H9 (cell line): ENCODE data around the gene GLIPR1L1. TPM values are rescaled to one million over a fixed set of nuclear protein-coding genes. Genes with fewer than 3 reads are reported as not detected.

Source experiments
- DNase-seq: peaks from one replicate; pipeline ENCODE4 v3.0.0-alpha.2; 2017
- H2AFZ ChIP-seq: one replicate; pipeline ENCODE4 v1.6.1; 2013; ENCODE audit warnings: mild to moderate bottlenecking, low read length, control low read depth, moderate library complexity
- H2AK5ac ChIP-seq: 2 replicates; pipeline ENCODE4 v1.6.1; 2013; ENCODE audit warnings: low read length, control low read depth, mixed read lengths; ENCODE audit not compliant: insufficient read length
- H2BK120ac ChIP-seq: one replicate; pipeline ENCODE4 v1.6.1; 2013; ENCODE audit warnings: low read depth, mild to moderate bottlenecking, low read length, control low read depth, inconsistent platforms; ENCODE audit not compliant: poor library complexity, severe bottlenecking
- H2BK12ac ChIP-seq: 2 replicates; pipeline ENCODE4 v1.6.1; 2013; ENCODE audit warnings: low read length, control low read depth, mixed read lengths, low read depth; ENCODE audit not compliant: insufficient read length
- H2BK15ac ChIP-seq: 2 replicates; pipeline ENCODE4 v1.6.1; 2013; ENCODE audit warnings: low read depth, low read length, control low read depth
- H2BK20ac ChIP-seq: one replicate; pipeline ENCODE4 v1.6.1; 2013; ENCODE audit warnings: low read depth, mild to moderate bottlenecking, low read length, control low read depth, inconsistent platforms; ENCODE audit not compliant: poor library complexity, severe bottlenecking
- H2BK5ac ChIP-seq: 2 replicates; pipeline ENCODE4 v1.6.1; 2013; ENCODE audit warnings: low read length, control low read depth, mixed read lengths; ENCODE audit not compliant: insufficient read length
- H3K14ac ChIP-seq: 2 replicates; pipeline ENCODE4 v1.6.1; 2013; ENCODE audit warnings: low read length, control low read depth; ENCODE audit not compliant: insufficient read depth
- H3K18ac ChIP-seq: 2 replicates; pipeline ENCODE4 v1.6.1; 2013; ENCODE audit warnings: low read depth, mild to moderate bottlenecking, mixed read lengths, low read length, control low read depth; ENCODE audit not compliant: insufficient read length
- H3K23ac ChIP-seq: 2 replicates; pipeline ENCODE4 v1.6.1; 2013; ENCODE audit warnings: low read length, control low read depth, mixed read lengths, low read depth; ENCODE audit not compliant: insufficient read length
- H3K23me2 ChIP-seq: 2 replicates; pipeline ENCODE4 v1.6.1; 2013; ENCODE audit warnings: low read depth, mild to moderate bottlenecking, mixed read lengths, low read length, control low read depth; ENCODE audit not compliant: insufficient read length, poor library complexity, severe bottlenecking
- H3K27ac ChIP-seq: 2 replicates; pipeline ENCODE4 v1.5.1; 2013; ENCODE audit warnings: low read length, control low read depth, mixed read lengths, low read depth; ENCODE audit not compliant: insufficient read length
- H3K27me3 ChIP-seq: 2 replicates; pipeline ENCODE4 v1.6.1; 2013; ENCODE audit warnings: low read length, control low read depth, inconsistent platforms; ENCODE audit not compliant: insufficient read depth
- H3K4ac ChIP-seq: 2 replicates; pipeline ENCODE4 v1.6.1; 2013; ENCODE audit warnings: low read depth, mild to moderate bottlenecking, control low read depth, inconsistent platforms, low read length, moderate library complexity
- H3K4me1 ChIP-seq: 2 replicates; pipeline ENCODE4 v1.6.1; 2013; ENCODE audit warnings: low read length, control low read depth, inconsistent platforms; ENCODE audit not compliant: insufficient read depth
- H3K4me2 ChIP-seq: 2 replicates; pipeline ENCODE4 v1.6.1; 2013; ENCODE audit warnings: low read length, control low read depth, mixed read lengths; ENCODE audit not compliant: insufficient read length, insufficient read depth
- H3K56ac ChIP-seq: 2 replicates; pipeline ENCODE4 v1.6.1; 2013; ENCODE audit warnings: low read depth, mild to moderate bottlenecking, mixed read lengths, low read length, control low read depth; ENCODE audit not compliant: insufficient read length
- H3K79me1 ChIP-seq: 2 replicates; pipeline ENCODE4 v1.6.1; 2013; ENCODE audit warnings: low read depth, mild to moderate bottlenecking, moderate library complexity, low read length, control low read depth, inconsistent platforms; ENCODE audit not compliant: insufficient read depth, poor library complexity, severe bottlenecking
- H3K79me2 ChIP-seq: 2 replicates; pipeline ENCODE4 v1.6.1; 2013; ENCODE audit warnings: low read length, control low read depth, inconsistent platforms; ENCODE audit not compliant: insufficient read depth
- H3K9ac ChIP-seq: 2 replicates; pipeline ENCODE4 v1.6.1; 2013; ENCODE audit warnings: low read length, control low read depth, mixed read lengths; ENCODE audit not compliant: insufficient read length; ENCODE audit errors: extremely low read depth
- H3K9me3 ChIP-seq: one replicate; pipeline ENCODE4 v1.6.1; 2013; ENCODE audit warnings: low read depth, low read length, inconsistent platforms; ENCODE audit not compliant: control insufficient read depth
- H3T11ph ChIP-seq: one replicate; pipeline ENCODE4 v1.6.1; 2013; ENCODE audit warnings: mild to moderate bottlenecking, low read length, control low read depth, inconsistent platforms
- H4K20me1 ChIP-seq: one replicate; pipeline ENCODE4 v1.6.1; 2013; ENCODE audit not compliant: control insufficient read depth, insufficient read length, insufficient read depth
- H4K5ac ChIP-seq: 2 replicates; pipeline ENCODE4 v1.6.1; 2013; ENCODE audit warnings: low read depth, mild to moderate bottlenecking, mixed read lengths, low read length, control low read depth; ENCODE audit not compliant: insufficient read length
- H4K8ac ChIP-seq: replicated peaks from 2 replicates; pipeline ENCODE4 v1.6.1; 2013; ENCODE audit warnings: low read length, control low read depth, mixed read lengths, low read depth; ENCODE audit not compliant: insufficient read length
- H4K91ac ChIP-seq: 2 replicates; pipeline ENCODE4 v1.6.1; 2013; ENCODE audit warnings: low read depth, mild to moderate bottlenecking, moderate library complexity, mixed read lengths, low read length, control low read depth; ENCODE audit not compliant: insufficient read length
- H3K27ac Mint-ChIP-seq, 3 experiments: 2 replicates in 2 of 3; 3 replicates in 1 of 3; pipeline ENCODE4 v1.8.0; 2020 to 2021; ENCODE audit warnings: mixed read lengths in 3 of 3, mild to moderate bottlenecking in 1 of 3, moderate library complexity in 1 of 3
- H3K27me3 Mint-ChIP-seq: 2 replicates; pipeline ENCODE4 v1.8.0; 2021; ENCODE audit warnings: low read depth, mild to moderate bottlenecking, moderate library complexity, mixed read lengths
- H3K36me3 Mint-ChIP-seq, 3 experiments: 2 replicates in 2 of 3; 3 replicates in 1 of 3; pipeline ENCODE4 v1.8.0; 2020 to 2021; ENCODE audit warnings: low read depth in 3 of 3, mixed read lengths in 3 of 3; ENCODE audit not compliant: insufficient read depth in 1 of 3
- H3K4me1 Mint-ChIP-seq, 2 experiments: 2 replicates each; pipeline ENCODE4 v1.8.0; 2020; ENCODE audit warnings: mixed read lengths in 2 of 2
- H3K4me3 Mint-ChIP-seq, 2 experiments: 2 replicates in 1 of 2; 3 replicates in 1 of 2; pipeline ENCODE4 v1.8.0; 2020 to 2021; ENCODE audit warnings: mild to moderate bottlenecking in 2 of 2, mixed read lengths in 2 of 2, moderate library complexity in 1 of 2
- H3K9me3 Mint-ChIP-seq, 2 experiments: 2 replicates in 1 of 2; 3 replicates in 1 of 2; pipeline ENCODE4 v1.8.0; 2020; ENCODE audit warnings: mild to moderate bottlenecking in 2 of 2, mixed read lengths in 2 of 2, moderate library complexity in 1 of 2
- CTCF ChIP-seq: fragments of 200-600 bp; sonication (generic); conservative IDR thresholded peaks from 3 replicates; pipeline ENCODE4 v1.8.0; 2021; ENCODE audit warnings: antibody characterized with exemption, mild to moderate bottlenecking
- WGBS: extraction: QIAGEN DNeasy Blood & Tissue Kit; methylation state at CpG from one replicate; pipeline ENCODE4 v1.1.7; 2013; ENCODE audit warnings: missing lambda C conversion rate, low lambda C conversion rate, mixed read lengths; ENCODE audit not compliant: insufficient read length; ENCODE audit errors: extremely low coverage; 5-methylcytosine and 5-hydroxymethylcytosine counted together
- total RNA-seq: library from RNA; stranded (reverse); gene quantifications from 2 replicates; pipeline ENCODE4 v1.2.1, GENCODE V29; 2021

The GLIPR1L1 gene
- total RNA-seq, 1 experiment from 2014 or later: 1.9 TPM

DNA sequence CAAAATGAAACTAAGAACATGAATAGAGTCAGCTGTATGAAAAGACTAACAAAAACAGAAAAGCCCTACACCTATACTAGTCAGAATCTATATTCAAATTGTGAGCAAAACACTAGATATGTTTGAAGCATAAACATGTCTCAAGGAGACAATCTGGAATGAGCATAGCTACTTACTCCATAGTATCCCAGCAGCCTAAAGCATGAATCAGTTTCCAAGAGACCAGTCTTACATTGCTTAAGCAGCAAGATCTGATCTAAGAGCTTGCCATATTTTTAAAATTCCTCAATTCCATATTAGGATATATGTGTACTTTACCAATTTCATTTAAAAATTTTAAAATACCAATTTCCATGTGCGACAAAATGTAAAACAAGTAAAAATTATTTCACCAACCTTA, 12.0 kb upstream of the GLIPR1L1 start:
- H3K27me3 ChIP-seq: no peaks in the 10 kb centered on the region
- Mint-ChIP-seq H3K4me3 (no peak overlapping the region), H3K36me3 (no peaks in the 10 kb centered on the region), H3K9me3 (no peaks in the 10 kb centered on the region), H3K27me3 (no peaks in the 10 kb centered on the region), H3K4me1 (peaks cover 0 to 3% of the 10 kb centered on the region in 2 experiments; a peak in 2 of 4 replicates), H3K27ac (no peak overlapping the region)
- no peak overlapping the region for H4K5ac ChIP-seq
- H3K79me2 ChIP-seq: no peaks in the 10 kb centered on the region
- H4K20me1 ChIP-seq: no peaks in the 10 kb centered on the region
- H3K23ac ChIP-seq: no peak overlapping the region
- no peak for TF ChIP-seq CTCF
- H2AFZ ChIP-seq: no peak overlapping the region
- no peak overlapping the region for H2BK20ac ChIP-seq
- no peak overlapping the region for H3T11ph ChIP-seq
- H3K23me2 ChIP-seq: no peaks in the 10 kb centered on the region
- H2AK5ac ChIP-seq: no peak overlapping the region
- H4K91ac ChIP-seq: no peak overlapping the region
- no peak for DNase-seq
- H4K8ac ChIP-seq: no peak overlapping the region
- H3K9ac ChIP-seq: no peak overlapping the region
- H3K14ac ChIP-seq: no peak overlapping the region
- no peaks in the 10 kb centered on the region for H3K9me3 ChIP-seq
- H3K4ac ChIP-seq: no peak overlapping the region
- no peak overlapping the region for H3K4me2 ChIP-seq
- H3K56ac ChIP-seq: no peak overlapping the region
- no peak overlapping the region for H2BK12ac ChIP-seq
- H3K4me1 ChIP-seq: no peaks in the 10 kb centered on the region
- H2BK15ac ChIP-seq: no peak overlapping the region
- H3K27ac ChIP-seq: no peak overlapping the region
- H2BK5ac ChIP-seq: no peak overlapping the region
- no peak overlapping the region for H3K18ac ChIP-seq
- H3K79me1 ChIP-seq: no peaks in the 10 kb centered on the region
- no peak overlapping the region for H2BK120ac ChIP-seq
- no CpG with 5 or more reads among the region's 1 CpG for WGBS
